NCI-H2107 treated with DMSO at 0.1 percent for 48 hours (cell line): ENCODE results near the gene TBX2.
"Not testable (repeated sequence)": the region's sequence is repeated elsewhere in the genome, so short reads cannot be mapped to it uniquely, and the experiment has no call there.

Experiments used
- DNase-seq: peaks from one replicate; lab custom pipeline; 2025; ENCODE audit not compliant: unreplicated experiment; lab: John Stamatoyannopoulos, UW

TBX2 gene

GRCh38 chr17:61427567-61427966 is 27.9 kb downstream of the TBX2 start:
- DNase-seq: no peak

GRCh38 chr17:61429274-61429673 is 29.6 kb downstream of the TBX2 start:
- DNase-seq: no peak

- DNase-seq: not testable (repeated sequence)
Observed at GRCh38 chr17:61429831-61430230, 30.2 kb downstream of the TBX2 start.

- no peak for DNase-seq
Observed at GRCh38 chr17:61431594-61432311, 32.1 kb downstream of the TBX2 start.

GRCh38 chr17:61436273-61436672 is 36.6 kb downstream of the TBX2 start:
- DNase-seq: no peak

GRCh38 chr17:61436995-61437704 is 37.5 kb downstream of the TBX2 start:
- no peak for DNase-seq

GRCh38 chr17:61440697-61441096 is 41.1 kb downstream of the TBX2 start:
- DNase-seq: no peak

GRCh38 chr17:61441507-61441906 is 41.9 kb downstream of the TBX2 start:
- DNase-seq: not testable (repeated sequence)

GRCh38 chr17:61442136-61442775 is 42.6 kb downstream of the TBX2 start:
- no peak for DNase-seq

GRCh38 chr17:61442878-61443474 is 43.3 kb downstream of the TBX2 start:
- no peak for DNase-seq

GRCh38 chr17:61443475-61443882 is 43.8 kb downstream of the TBX2 start:
- no peak for DNase-seq

- no peak for DNase-seq
Observed at GRCh38 chr17:61444075-61444474, 44.4 kb downstream of the TBX2 start.

GRCh38 chr17:61444831-61445230 is 45.2 kb downstream of the TBX2 start:
- DNase-seq: no peak

- no peak for DNase-seq
Observed at GRCh38 chr17:61447358-61447757, 47.7 kb downstream of the TBX2 start.

- no peak for DNase-seq
Observed at GRCh38 chr17:61448042-61448441, 48.4 kb downstream of the TBX2 start.

- not testable (repeated sequence) for DNase-seq
Observed at GRCh38 chr17:61449140-61449539, 49.5 kb downstream of the TBX2 start.

- DNase-seq: no peak
Observed at GRCh38 chr17:61449707-61450640, 50.3 kb downstream of the TBX2 start.

GRCh38 chr17:61450641-61451537 is 51.2 kb downstream of the TBX2 start:
- DNase-seq: no peak

GRCh38 chr17:61451538-61452300 is 52.1 kb downstream of the TBX2 start:
- DNase-seq: no peak
